RWPE1 (cell line): Measurements from ENCODE around the gene WDR4.

Experiments used
- CTCF ChIA-PET: fragments of 350-600 bp; sonication (Branson Sonifier 250); formaldehyde crosslinking; extraction: SDS; loops from one replicate; lab custom pipeline; 2021; lab: Yijun Ruan, JAX
- POLR2A ChIA-PET: fragments of 400-600 bp; formaldehyde crosslinking; extraction: SDS; loops from one replicate; lab custom pipeline; 2020; ENCODE audit warnings: antibody characterized with exemption; ENCODE audit not compliant: low non-redundant PET; lab: Yijun Ruan, JAX
- DNase-seq: peaks from one replicate; pipeline ENCODE4 v3.0.0; 2012; ENCODE audit warnings: low spot score
- H3K27ac ChIP-seq: fragments of 450-650 bp; 2 replicates; pipeline ENCODE4 v1.5.1; 2017
- CTCF ChIP-seq: fragments of 450-650 bp; conservative IDR thresholded peaks from 2 replicates; pipeline ENCODE4 v1.5.1; 2017; ENCODE audit warnings: low read depth, mild to moderate bottlenecking

The WDR4 gene

GRCh38 chr21:42830456-42831455, 48.6 kb downstream of the WDR4 start:
- no peak for TF ChIP-seq CTCF
- H3K27ac ChIP-seq, result no peak overlapping the region
- DNase-seq, result no peak
- POLR2A ChIA-PET, result no interaction called here
- CTCF ChIA-PET, result interaction anchor here (0.6 to 1.1 kb wide), 3 partner anchors 39 to 238 kb away, joined by 3 to 4 read pairs (median 4); no protein-coding TSS in a partner anchor

- ChIA-PET POLR2A (no interaction called here), CTCF (interaction anchor here (0.9 kb wide), 1 partner anchor 237 kb away, joined by 4 read pairs; no protein-coding TSS in a partner anchor)
- no peak overlapping the region for H3K27ac ChIP-seq
- no peak for DNase-seq
- no peak for TF ChIP-seq CTCF
These were observed 49.4 kb downstream of the WDR4 start for GRCh38 chr21:42829954-42830353.

GRCh38 chr21:42829417-42829816, 49.9 kb downstream of the WDR4 start:
- DNase-seq, result no peak
- ChIA-PET CTCF (no interaction called here), POLR2A (no interaction called here)
- no peak for TF ChIP-seq CTCF
- H3K27ac ChIP-seq, result no peak overlapping the region

GRCh38 chr21:42827588-42827987, 51.8 kb downstream of the WDR4 start:
- DNase-seq, result no peak

GRCh38 chr21:42820616-42821465, 58.5 kb downstream of the WDR4 start:
- no peak for DNase-seq
- ChIA-PET POLR2A (no interaction called here), CTCF (no interaction called here)
- no peak overlapping the region for H3K27ac ChIP-seq
- no peak for TF ChIP-seq CTCF

More at GRCh38 chr21:42827588-42827987, 51.8 kb downstream of the WDR4 start:
- POLR2A ChIA-PET, result no interaction called here
- H3K27ac ChIP-seq, result no peak overlapping the region
- CTCF ChIA-PET, result no interaction called here
- TF ChIP-seq CTCF, result no peak

GRCh38 chr21:42819861-42820615, 59.3 kb downstream of the WDR4 start:
- no peak for TF ChIP-seq CTCF
- no peak overlapping the region for H3K27ac ChIP-seq
- POLR2A ChIA-PET, result no interaction called here
- no peak for DNase-seq
- CTCF ChIA-PET, result no interaction called here
